Heart left ventricle (tissue), 13 donors: Measurements from ENCODE around the gene IRF8.

Source experiments
- POLR2A ChIP-seq, 2 donors: fragments of 450-650 bp; IDR thresholded peaks; one replicate each; pipeline ENCODE4 v1.6.1; 2017; ENCODE audit warnings: antibody characterized with exemption in 2 of 2, mild to moderate bottlenecking in 2 of 2, moderate library complexity in 2 of 2
- TF ChIP-seq, protein P1 (sequence below), 12 donors: fragments of 200-600 bp; sonication (generic) in 4 of 12; IDR thresholded peaks; one replicate each; pipeline versions ENCODE4 v1.5.0 to v1.8.0; 2018 to 2022; ENCODE audit warnings: antibody characterized with exemption in 12 of 12, mild to moderate bottlenecking in 5 of 12
- donor health status: ischemic (EF 13 %, LVEDD 7.1; RV severe dilation, severe dysfunction).
- donor health status: DM: no; HTN: yes; CAD: no.
- donor health status: DM: no; HTN: no; CAD: no.
- donor health status: ischemic (EF 25% LVEDD 6.9; RV normal size, moderate dysfunction).
- donor health status: ischemic (EF 25% LVEDD 5.7; RV mildly dilated, moderate dysfunction).
- donor health status: ischemic (EF 35%, LVEDD 5.7; RV mildly dilated, moderate dysfunction).
- donor health status: nonischemic (EF 11% LVEDD 7.7; RV severe dilation, severe dysfunction).
- donor health status: DM: yes; HTN: yes; CAD: no.
- donor health status: PGD.
- donor health status: ischemic (EF 29% LVEDD 5.4; RV normal size, mild dysfunction).
- donor health status: nonischemic (EF 23%, LVEDD 6.1; RV moderate dilation, normal function).

DNA sequence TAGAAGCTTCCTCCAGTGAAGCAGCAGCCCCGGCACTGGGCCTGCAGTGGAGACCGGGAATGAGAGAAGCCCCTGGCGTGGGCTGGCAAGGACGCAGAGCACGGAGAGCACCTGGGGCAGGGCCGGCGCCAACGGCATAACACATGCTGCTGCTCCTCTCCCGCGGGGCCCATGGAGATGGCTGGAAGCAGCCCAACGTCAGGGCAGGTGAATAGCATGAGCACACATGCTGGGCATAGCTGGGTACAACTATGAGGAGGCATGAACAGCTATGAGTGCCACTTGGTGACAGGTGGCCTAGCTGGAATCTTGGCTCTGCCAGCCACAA is 46.4 kb downstream of the IRF8 start:
- TF ChIP-seq, protein P1, sequence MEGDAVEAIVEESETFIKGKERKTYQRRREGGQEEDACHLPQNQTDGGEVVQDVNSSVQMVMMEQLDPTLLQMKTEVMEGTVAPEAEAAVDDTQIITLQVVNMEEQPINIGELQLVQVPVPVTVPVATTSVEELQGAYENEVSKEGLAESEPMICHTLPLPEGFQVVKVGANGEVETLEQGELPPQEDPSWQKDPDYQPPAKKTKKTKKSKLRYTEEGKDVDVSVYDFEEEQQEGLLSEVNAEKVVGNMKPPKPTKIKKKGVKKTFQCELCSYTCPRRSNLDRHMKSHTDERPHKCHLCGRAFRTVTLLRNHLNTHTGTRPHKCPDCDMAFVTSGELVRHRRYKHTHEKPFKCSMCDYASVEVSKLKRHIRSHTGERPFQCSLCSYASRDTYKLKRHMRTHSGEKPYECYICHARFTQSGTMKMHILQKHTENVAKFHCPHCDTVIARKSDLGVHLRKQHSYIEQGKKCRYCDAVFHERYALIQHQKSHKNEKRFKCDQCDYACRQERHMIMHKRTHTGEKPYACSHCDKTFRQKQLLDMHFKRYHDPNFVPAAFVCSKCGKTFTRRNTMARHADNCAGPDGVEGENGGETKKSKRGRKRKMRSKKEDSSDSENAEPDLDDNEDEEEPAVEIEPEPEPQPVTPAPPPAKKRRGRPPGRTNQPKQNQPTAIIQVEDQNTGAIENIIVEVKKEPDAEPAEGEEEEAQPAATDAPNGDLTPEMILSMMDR (IDR thresholded peaks at IDR 0.05), result no peak
- TF ChIP-seq POLR2A (IDR thresholded peaks at IDR 0.05), result no peak
